NCI-H1048 (cell line): Measurements from ENCODE around the gene SLC25A21.

Experiments
- DNase-seq: peaks from one replicate; lab custom pipeline; 2025; lab: John Stamatoyannopoulos, UW

SLC25A21 gene

DNA sequence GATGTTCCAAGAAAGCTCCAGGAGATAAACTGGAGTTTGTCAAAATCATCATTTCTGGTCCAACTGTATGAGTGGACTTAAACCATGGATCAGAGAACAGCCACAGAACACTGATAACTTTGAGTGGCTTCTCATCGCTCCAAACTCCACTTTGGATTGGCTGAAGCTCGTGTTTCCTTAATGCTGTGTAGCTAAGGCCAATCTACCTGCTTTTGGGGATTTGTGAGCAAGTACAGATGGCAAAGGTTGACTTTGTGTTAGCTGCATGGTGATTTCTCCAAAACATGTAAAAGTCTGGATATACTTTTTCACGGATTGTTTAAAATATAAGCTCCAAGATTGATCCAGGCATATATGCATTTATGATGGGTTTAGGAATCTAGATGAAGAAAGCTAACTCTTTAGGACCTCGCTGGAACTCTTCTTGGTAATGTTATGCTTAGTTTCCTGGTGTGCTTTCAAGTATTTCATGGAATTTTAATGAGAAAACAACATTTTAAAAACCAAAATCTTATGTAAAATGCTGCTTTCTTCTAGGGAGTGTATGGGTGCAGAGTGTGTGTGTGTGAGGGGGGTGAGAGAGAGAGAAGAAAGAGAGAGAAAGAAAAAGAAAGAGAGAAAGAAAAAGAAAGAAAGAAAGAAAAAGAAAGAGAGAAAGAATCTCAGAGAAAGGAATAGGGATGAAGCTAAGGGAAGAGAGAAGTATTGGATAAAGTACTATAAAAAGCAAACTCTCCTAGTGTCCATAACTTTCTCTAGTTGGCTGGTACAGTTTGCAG, 522.3 kb downstream of the SLC25A21 start:
- DNase-seq: no peak

DNA sequence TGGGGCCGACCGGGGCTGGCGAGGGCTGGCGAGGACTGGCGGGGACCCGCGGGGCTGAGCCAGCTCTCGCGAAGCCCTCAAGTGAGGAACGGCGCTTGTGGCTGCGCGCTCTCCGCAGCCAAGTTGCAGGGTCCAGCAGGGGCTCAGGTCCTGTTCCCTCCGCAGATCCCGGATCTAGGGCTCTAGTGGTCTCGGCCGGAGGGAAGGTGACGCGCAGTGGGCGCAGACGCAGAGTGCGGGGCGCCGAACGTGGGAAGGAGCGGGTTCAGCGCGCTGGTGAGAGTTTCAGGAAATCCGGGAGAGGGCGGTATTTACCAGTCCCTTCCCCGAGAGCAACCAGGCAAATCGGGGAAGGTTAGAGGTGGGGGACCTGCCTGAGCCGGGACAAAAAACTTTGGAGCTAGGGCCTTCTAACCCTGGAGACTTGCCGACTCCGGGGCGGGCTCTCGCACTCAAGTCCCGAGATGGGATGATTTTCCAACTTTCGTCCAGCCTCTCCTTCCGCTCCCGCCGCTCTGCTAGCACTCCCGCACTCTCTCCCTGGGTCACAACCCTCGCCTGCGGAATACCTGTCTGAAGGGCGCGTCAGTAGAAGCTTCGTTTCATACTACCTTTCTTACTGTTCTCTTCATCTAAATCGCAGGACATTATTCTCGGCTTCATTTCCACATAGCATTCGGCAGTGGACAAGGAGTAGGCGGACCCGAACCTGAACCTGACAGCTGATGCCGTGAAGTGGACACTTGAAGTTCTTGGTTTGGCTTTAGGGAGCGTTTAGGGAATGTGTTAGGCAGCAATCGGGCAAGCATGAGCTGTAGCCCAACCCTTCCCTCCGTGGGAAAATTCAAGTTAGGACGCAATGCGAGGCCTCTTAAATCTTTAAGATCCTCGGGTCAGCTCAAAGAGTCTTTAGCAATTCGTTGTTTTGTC, 524.3 kb downstream of the SLC25A21 start:
- no peak for DNase-seq

DNA sequence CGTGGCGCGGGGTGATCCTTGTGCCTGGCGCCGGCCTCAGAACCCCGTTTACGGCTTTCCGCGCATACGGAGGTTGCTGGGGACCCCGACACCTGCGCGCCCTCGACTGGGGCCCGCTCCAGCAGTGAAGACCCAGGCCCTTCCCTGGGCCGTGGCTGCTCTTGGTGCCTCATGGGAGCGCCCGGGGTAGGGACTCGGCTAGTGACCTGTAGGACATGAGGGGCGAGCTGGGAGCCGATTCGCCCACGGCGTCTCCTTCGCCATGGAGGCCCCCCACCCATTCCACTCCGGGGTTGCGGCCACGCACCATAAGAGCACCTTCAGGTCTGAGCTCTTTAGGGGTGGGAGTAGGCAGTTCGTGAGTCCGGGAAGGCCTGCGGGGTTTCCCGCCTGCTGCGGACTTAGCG, 525.0 kb downstream of the SLC25A21 start:
- no peak for DNase-seq

DNA sequence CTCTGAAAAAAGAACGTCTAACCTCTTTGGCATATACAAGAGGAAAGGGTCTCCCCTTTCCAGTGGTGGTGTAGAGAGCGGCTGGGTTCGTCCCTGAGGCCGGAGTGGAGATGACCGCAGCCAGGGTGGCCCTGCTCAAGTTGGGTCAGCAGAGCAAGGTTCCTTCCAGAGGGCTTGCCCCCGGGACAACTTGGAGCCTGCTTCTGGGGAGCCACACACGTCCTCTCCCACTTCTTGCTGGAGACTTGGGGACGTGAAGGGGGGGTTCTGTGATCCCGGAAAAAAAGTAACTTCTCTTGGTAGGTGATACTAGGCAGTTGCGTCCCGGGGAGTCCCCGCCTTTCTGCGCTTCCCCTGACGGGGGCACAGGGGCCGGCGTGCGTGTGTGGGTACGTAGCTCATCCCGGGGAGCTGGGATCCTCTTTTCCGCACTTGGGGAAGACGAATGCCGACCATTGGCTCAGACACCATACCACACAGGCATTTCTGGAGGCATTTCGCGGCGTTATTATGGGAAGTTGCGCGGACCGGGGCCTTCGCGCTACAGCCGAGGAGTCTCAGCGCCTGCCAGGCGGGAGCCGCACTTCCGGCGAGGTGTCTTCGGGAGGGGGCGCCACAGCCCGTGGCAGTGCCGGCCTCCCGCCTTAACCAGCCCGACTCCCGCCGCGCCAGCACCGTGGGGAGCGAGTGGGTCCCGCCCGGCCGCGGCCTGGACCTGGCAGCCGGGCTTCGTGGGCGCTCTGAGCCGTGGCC, 525.6 kb downstream of the SLC25A21 start:
- DNase-seq: no peak

DNA sequence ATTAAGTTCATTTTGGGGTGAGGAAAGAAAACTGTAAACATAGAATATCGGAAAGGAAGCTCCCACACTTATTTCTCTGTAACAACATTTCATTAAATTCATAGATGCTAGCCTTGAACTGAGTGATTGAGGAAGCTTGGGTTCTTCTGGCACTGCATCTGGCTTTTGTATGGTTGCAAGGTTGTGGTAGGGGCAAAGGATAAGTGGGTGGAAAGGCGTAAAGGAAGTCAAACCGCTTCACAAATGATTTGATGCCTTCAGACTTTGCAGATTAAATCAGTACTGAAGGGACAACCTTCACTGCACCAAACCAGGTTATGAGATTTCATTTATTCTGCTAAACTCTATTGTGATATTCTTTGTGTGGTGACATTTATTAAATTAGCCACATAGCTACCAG, 538.8 kb downstream of the SLC25A21 start:
- DNase-seq: no peak
